Measurements from ENCODE around the gene ZRANB3. TPM values are rescaled to one million over a fixed set of nuclear protein-coding genes. Genes with fewer than 3 reads are reported as not detected.

Gene ZRANB3
- total RNA-seq, 2 experiments from 2014 or later: 11.6 to 27.0 TPM

GRCh38 chr2:135271006-135271405 lies 260.0 kb downstream of the ZRANB3 start:
- ChIA-PET POLR2A (interaction anchor here (1.8 kb wide), 1 partner anchor 13 kb away, joined by 6 read pairs; no protein-coding TSS in a partner anchor), CTCF (ENCODE audit: unreplicated experiment) (no interaction called here)
- TF ChIP-seq EZH2phosphoT487 (IDR thresholded peaks at IDR 0.05; ENCODE audit: borderline replicate concordance, low read depth, low read length) (no peak), CTCF (conservative IDR thresholded peaks at IDR 0.05; ENCODE audit: low read length) (no peak)
- no TSS peak for BruUV-seq (replicated peaks)
- Histone ChIP-seq H3K27ac (ENCODE audit: low read depth, low read length, poor library complexity, severe bottlenecking) (no peak overlapping the region), H3K36me3 (ENCODE audit: insufficient read depth, low read length) (no peaks in the 10 kb centered on the region), H2AFZ (ENCODE audit: low read length) (no peak overlapping the region), H3K4me2 (ENCODE audit: low read length) (no peak overlapping the region), H3K4me3 (ENCODE audit: low read depth, low read length, poor library complexity, severe bottlenecking) (no peak overlapping the region), H3K79me2 (ENCODE audit: insufficient read depth, low read depth, low read length) (no peaks in the 10 kb centered on the region), H3K9me2 (ENCODE audit: insufficient read depth, low read length) (no peaks in the 10 kb centered on the region), H4K20me1 (ENCODE audit: insufficient read depth, low read length) (no peaks in the 10 kb centered on the region), H3K4me1 (ENCODE audit: insufficient read depth, low read length, poor library complexity, severe bottlenecking) (no peaks in the 10 kb centered on the region), H3K9me3 (ENCODE audit: low read length) (peaks cover 5% of the 10 kb centered on the region; the same call in 1 of the 2 replicates)
- intact Hi-C loops (cut with micrococcal nuclease; ENCODE audit: unreplicated experiment): no loop called here
- no peak for DNase-seq (ENCODE audit: low spot score)

- no peaks in the 10 kb centered on the region for H3K9me2 ChIP-seq (ENCODE audit: insufficient read depth, low read length)
- no peak overlapping the region for H3K27ac ChIP-seq (ENCODE audit: low read depth, low read length, poor library complexity, severe bottlenecking)
- no peak for TF ChIP-seq CTCF (conservative IDR thresholded peaks at IDR 0.05; ENCODE audit: low read length)
- no peak for TF ChIP-seq EZH2phosphoT487 (IDR thresholded peaks at IDR 0.05; ENCODE audit: borderline replicate concordance, low read depth, low read length)
- ChIA-PET CTCF (ENCODE audit: unreplicated experiment) (no interaction called here), POLR2A (interaction anchor here (0.5 to 1.1 kb wide), 3 partner anchors 77 to 132 kb away, joined by 3 read pairs; no protein-coding TSS in a partner anchor)
- no peak overlapping the region for H3K4me2 ChIP-seq (ENCODE audit: low read length)
- H4K20me1 ChIP-seq (ENCODE audit: insufficient read depth, low read length): no peaks in the 10 kb centered on the region
- H3K79me2 ChIP-seq (ENCODE audit: insufficient read depth, low read depth, low read length): no peaks in the 10 kb centered on the region
- DNase-seq (ENCODE audit: low spot score): no peak
- BruUV-seq (replicated peaks): no TSS peak
- no peak overlapping the region for H2AFZ ChIP-seq (ENCODE audit: low read length)
- no peaks in the 10 kb centered on the region for H3K36me3 ChIP-seq (ENCODE audit: insufficient read depth, low read length)
- no peak overlapping the region for H3K4me3 ChIP-seq (ENCODE audit: low read depth, low read length, poor library complexity, severe bottlenecking)
- intact Hi-C loops (cut with micrococcal nuclease; ENCODE audit: unreplicated experiment): no loop called here
- no peaks in the 10 kb centered on the region for H3K4me1 ChIP-seq (ENCODE audit: insufficient read depth, low read length, poor library complexity, severe bottlenecking)
- H3K9me3 ChIP-seq (ENCODE audit: low read length): no peaks in the 10 kb centered on the region
Measured at GRCh38 chr2:135265960-135266490, 265.0 kb downstream of the ZRANB3 start.

GRCh38 chr2:135259123-135259522 lies 271.9 kb downstream of the ZRANB3 start:
- BruUV-seq (replicated peaks): no TSS peak
- CTCF ChIA-PET (ENCODE audit: unreplicated experiment): no interaction called here
- intact Hi-C loops (cut with micrococcal nuclease; ENCODE audit: unreplicated experiment): loop anchor here (2.0 kb wide), 1 partner anchor 254 kb away; no protein-coding TSS in a partner anchor

More at GRCh38 chr2:135259123-135259522, 271.9 kb downstream of the ZRANB3 start:
- Histone ChIP-seq H3K4me1 (ENCODE audit: insufficient read depth, low read length, poor library complexity, severe bottlenecking) (peaks cover 32% of the 10 kb centered on the region), H3K9me2 (ENCODE audit: insufficient read depth, low read length) (no peaks in the 10 kb centered on the region), H4K20me1 (ENCODE audit: insufficient read depth, low read length) (no peaks in the 10 kb centered on the region), H3K9me3 (ENCODE audit: low read length) (no peaks in the 10 kb centered on the region; the same call in 1 of the 2 replicates), H3K79me2 (ENCODE audit: insufficient read depth, low read depth, low read length) (no peaks in the 10 kb centered on the region), H2AFZ (ENCODE audit: low read length) (no peak overlapping the region), H3K27ac (ENCODE audit: low read depth, low read length, poor library complexity, severe bottlenecking) (no peak overlapping the region), H3K36me3 (ENCODE audit: insufficient read depth, low read length) (no peaks in the 10 kb centered on the region; the same call in 1 of the 2 replicates), H3K4me3 (ENCODE audit: low read depth, low read length, poor library complexity, severe bottlenecking) (no peak overlapping the region), H3K4me2 (ENCODE audit: low read length) (no peak overlapping the region)
- DNase-seq (ENCODE audit: low spot score): no peak
- TF ChIP-seq CTCF (conservative IDR thresholded peaks at IDR 0.05; ENCODE audit: low read length): no peak
- no peak for TF ChIP-seq EZH2phosphoT487 (IDR thresholded peaks at IDR 0.05; ENCODE audit: borderline replicate concordance, low read depth, low read length)
- POLR2A ChIA-PET: interaction anchor here (0.6 to 1.5 kb wide), 4 partner anchors 10 to 1558 kb away, joined by 3 to 9 read pairs (median 3); no protein-coding TSS in a partner anchor

All from OCI-LY7 (cell line).